Measurements from ENCODE around the gene HRAS.

HRAS gene

DNA sequence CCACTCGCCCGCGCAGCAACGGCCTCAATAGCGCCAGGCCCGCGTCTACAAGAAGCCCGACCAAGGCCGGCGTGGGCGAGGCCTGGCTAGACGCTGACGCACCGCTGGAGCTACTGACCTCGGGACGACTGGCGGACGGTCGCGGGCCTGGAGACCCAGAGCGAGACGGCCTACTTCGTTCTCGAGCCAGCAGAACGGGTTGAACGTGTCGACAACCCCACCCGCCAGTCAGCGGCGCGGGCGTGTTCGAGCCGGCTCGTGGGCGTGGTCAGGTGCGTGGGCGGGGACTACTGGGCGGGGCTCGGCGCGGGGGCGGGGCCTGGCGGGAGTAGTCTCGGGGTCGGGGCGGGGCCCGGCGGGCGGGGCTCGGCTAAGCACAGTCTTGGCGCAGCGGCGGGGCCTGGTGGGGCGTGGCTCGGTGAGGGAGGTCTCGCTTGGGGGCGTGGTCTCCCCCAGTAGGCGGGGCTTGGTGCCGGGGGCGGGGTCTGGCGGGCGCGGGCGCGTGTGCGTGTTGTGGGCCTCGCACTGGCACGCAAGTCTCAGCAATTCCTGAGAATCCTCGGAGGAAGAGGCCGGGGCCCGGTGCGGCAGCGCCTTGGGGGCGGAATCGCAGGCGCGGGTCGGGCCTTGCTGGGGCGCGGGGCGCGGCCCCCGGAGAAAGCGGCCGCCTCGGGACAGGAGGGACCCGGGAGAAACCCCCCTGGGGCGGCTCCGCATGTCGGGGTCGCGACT lies 28.2 kb downstream of the HRAS start, which contains the start of gene RNH1:
TSS of gene RNH1 (minus strand) at position 248 of the 732 bp plus-strand sequence. CDS start 5,080 bp downstream, outside the sequence.
- DNase-seq, result peak; percentile 99

DNA sequence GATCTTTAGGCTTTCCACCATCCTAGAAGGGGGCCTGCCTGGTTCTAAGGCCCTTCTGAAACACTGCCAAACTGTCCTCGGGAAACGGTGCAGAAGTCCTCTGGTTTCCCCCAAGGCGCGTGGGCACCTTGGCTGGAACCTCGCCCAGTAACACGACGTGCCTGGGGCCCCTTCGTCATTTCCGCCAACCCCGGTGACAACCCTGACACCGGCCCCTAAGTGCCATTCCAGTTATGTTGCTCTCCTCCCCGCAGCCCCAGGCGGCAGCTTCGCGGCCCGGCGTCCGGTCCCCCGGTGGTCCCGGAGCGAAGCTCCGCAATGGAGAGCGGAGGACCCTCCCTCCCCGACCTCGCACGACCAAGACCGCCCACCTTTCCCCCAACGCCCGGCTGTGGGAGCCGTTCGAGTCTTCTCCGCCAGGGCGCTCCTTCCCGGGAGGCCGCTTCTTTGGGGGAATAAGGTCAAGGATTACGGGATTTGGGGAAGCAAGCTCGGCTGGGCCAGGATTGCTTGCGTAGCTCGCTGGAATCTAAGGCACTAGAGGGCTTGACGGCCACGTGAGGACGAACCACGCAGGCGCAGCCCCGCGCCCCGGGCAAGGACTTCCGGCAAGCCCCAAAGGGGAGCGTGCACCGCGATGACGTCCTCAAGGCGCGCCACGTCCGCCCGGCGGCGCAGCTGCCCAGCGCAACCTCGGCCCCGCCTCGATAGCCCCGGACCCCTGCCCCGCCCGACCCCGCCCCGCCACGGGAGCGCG lies 29.0 kb downstream of the HRAS start:
- peak; percentile 95 for DNase-seq

DNA sequence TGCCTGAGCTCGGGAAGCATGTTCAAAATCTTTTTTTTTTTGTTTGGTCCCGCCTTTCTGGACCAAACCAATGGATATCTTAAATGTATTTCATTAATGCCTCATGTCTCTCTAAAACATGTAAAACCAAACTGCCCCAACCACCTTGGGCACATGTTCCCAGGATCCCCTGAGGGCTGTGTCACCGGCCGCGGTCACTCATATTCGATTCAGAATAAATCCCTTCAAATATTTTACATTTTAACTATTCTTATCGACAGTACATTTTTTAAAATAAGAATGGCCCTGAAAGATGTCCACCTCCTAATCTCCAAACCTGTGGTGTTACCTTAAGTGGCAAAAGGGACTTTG lies 30.4 kb downstream of the HRAS start:
- DNase-seq, result no peak

- DNase-seq, result no peak
These were observed 31.1 kb downstream of the HRAS start for GRCh38 chr11:504053-504993.

- no peak for DNase-seq
These were observed 32.0 kb downstream of the HRAS start for GRCh38 chr11:503179-503981.

- DNase-seq, result no peak
These were observed 32.8 kb downstream of the HRAS start for GRCh38 chr11:502288-503178.

GRCh38 chr11:501683-502287 lies 33.6 kb downstream of the HRAS start:
- DNase-seq, result no peak

- DNase-seq, result no peak
These were observed 34.2 kb downstream of the HRAS start for GRCh38 chr11:501001-501682.

- DNase-seq, result no peak
These were observed 35.9 kb downstream of the HRAS start for GRCh38 chr11:499201-500076.

- no peak for DNase-seq
These were observed 36.8 kb downstream of the HRAS start for GRCh38 chr11:498297-499181.

DNA sequence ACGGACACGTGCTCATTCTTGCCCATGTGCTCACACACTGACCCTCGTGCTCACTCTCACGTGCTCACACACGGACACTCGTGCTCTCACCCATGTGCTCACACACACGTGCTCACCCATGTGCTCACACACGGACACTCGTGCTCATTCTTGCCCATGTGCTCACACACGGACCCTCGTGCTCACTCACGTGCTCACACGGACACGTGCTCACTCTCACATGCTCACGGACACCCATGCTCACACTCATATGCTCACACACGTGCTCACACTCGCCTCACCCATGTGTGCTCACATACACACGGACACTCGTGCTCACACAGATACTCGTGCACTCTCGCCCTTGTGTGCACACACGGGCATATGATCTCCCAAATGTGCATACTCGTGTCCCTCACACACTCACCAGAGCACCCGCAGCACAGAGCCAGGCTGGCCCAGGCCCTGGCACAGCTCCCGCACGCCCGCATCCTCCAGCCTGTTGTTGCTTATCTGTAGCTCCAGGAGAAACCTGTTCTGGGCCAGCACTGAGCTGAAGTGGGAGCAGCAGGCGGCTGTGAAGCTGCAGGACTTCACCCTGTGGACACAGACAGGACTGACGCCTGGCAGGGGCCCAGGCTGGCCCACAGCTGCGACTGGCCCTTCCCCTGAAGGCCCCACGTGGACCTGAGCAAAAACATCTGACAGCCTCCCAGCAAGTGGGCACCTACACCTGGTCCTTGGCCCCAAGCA lies 37.6 kb downstream of the HRAS start:
- DNase-seq, result no peak

DNA sequence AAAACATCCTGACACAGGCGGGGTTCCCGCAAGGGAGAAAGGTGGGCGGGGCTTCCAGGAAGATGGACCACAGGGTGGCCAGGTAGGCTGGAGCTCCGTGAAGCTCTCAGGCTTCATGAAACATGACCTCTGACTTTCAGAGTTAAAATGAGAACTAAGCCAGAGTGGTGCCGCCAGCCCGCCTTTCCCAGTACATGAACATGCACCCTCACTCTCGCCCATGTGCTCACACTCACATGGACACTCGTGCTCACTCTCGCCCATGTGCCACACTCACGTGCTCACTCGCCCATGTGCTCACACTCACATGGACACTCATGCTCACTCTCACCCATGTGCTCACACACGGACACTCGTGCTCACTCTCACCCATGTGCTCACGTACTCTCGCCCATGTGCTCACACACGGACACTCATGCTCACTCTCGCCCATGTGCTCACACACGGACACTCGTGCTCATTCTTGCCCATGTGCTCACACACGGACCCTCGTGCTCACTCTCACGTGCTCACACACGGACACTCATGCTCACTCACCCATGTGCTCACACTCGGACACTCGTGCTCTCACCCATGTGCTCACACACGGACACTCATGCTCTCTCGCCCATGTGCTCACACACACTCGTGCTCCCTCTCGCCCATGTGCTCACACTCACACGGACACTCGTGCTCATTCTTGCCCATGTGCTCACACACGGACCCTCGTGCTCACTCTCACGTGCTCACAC lies 38.4 kb downstream of the HRAS start:
- DNase-seq, result no peak

GRCh38 chr11:495537-495931 lies 39.8 kb downstream of the HRAS start:
- DNase-seq, result no peak

DNA sequence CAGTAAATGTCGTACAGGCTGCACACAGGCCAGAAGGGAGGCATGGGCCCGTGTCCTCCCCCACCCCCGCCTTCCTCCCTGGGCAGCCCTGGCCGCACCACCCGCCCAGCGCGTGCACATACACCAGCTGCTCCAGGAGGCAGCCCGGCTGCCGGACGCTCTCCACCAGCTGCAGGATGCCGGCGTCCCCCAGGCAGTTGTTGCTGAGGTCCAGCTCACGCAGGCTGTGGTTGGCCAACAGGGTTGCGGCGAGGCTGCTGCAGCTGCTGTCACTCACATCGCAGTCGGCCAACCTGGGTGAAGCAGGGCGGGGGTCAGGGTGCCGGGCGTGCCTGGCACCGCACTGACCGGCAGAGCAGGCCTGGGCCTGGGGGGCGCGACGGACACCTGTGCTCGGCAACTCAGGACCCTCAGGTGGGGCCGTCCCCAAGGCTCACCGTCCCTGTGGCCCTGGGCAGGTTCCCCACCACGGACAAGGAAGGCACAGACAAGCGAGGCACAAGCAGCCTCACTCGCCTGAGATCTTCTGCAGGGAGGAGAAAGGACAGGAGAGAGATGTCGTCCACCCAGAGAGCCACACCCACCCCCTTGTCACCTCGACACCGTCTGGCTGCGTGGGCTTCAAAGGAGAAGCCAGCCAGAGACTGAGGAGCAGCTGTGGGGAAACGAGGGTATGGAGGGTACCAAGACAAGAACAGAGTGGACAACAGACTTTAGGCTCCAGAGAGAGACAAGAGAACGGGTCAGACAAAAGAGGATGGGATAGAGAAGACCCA lies 40.4 kb downstream of the HRAS start:
- no peak for DNase-seq

- DNase-seq, result no peak
These were observed 42.7 kb downstream of the HRAS start for GRCh38 chr11:492427-493226.

All from effector CD4-positive, alpha-beta T cell (primary cell).